HepG2 (cell line): Measurements from ENCODE around the gene TBC1D12. TPM values are rescaled to one million over a fixed set of nuclear protein-coding genes. Genes with fewer than 3 reads are reported as not detected.
A peak's percentile ranks its signal among the peaks of the same experiment; 100 is the strongest.

ENCODE experiments used
- ELF3 ChIP-seq: IDR thresholded peaks from 2 replicates; pipeline ENCODE4 v1.6.1; 2016; ENCODE audit warnings: missing genetic modification reagents, missing compliant biosample characterization
- HES4 ChIP-seq: sonication (generic); formaldehyde crosslinking; IDR thresholded peaks from 2 replicates; pipeline ENCODE4 v1.9.0; 2021; ENCODE audit warnings: mild to moderate bottlenecking, missing genetic modification reagents, borderline replicate concordance
- HMGXB3 ChIP-seq: sonication (generic); formaldehyde crosslinking; IDR thresholded peaks from 2 replicates; pipeline ENCODE4 v1.4.0; 2020; ENCODE audit warnings: missing genetic modification reagents, borderline replicate concordance
- LCORL ChIP-seq, 2 experiments: fragments of 450-650 bp in 1 of 2; sonication (generic) in 1 of 2; formaldehyde crosslinking in 1 of 2; IDR thresholded peaks; 2 replicates each; pipeline versions ENCODE4 v1.5.0 to v1.6.1; 2017 to 2020; ENCODE audit warnings: antibody characterized with exemption in 1 of 2, missing genetic modification reagents in 1 of 2
- RAD51 ChIP-seq: fragments of 450-650 bp; IDR thresholded peaks from 2 replicates; pipeline ENCODE4 v1.6.1; 2016; ENCODE audit warnings: borderline replicate concordance
- SKI ChIP-seq: fragments of 450-650 bp; IDR thresholded peaks from one replicate; pipeline ENCODE4 v1.6.1; 2018; ENCODE audit warnings: mild to moderate bottlenecking; ENCODE audit not compliant: partially characterized antibody
- ZNF543 ChIP-seq: sonication (generic); formaldehyde crosslinking; IDR thresholded peaks from 2 replicates; pipeline ENCODE4 v1.4.0; 2020; ENCODE audit warnings: mild to moderate bottlenecking, missing genetic modification reagents
- ZNF580 ChIP-seq: IDR thresholded peaks from 2 replicates; pipeline ENCODE4 v1.6.1; 2016; ENCODE audit warnings: low read depth, borderline replicate concordance
- ZNF646 ChIP-seq: sonication (generic); formaldehyde crosslinking; IDR thresholded peaks from 2 replicates; pipeline ENCODE4 v1.9.0; 2021; ENCODE audit warnings: mild to moderate bottlenecking, missing genetic modification reagents
- ZNF768 ChIP-seq: sonication (generic); formaldehyde crosslinking; IDR thresholded peaks from 2 replicates; pipeline ENCODE4 v1.4.0; 2020; ENCODE audit warnings: missing genetic modification reagents
- polyA plus RNA-seq, 8 experiments: library from polyadenylated mRNA; depleted of rRNA in 3 of 8; stranded (reverse) in 7 of 8; unstranded in 1 of 8; fragments of >200 nt; fragmentation: Illumina TruSeq in 4 of 8; extraction: Trizol in 4 of 8; gene quantifications; 2 replicates each; pipeline versions ENCODE4 v1.2.1 to v1.2.3, GENCODE V29; 2011 to 2016; ENCODE audit warnings: low read depth in 4 of 8, missing spikeins in 1 of 8, mixed read lengths in 1 of 8; ENCODE audit not compliant: insufficient read depth in 1 of 8
- total RNA-seq, 5 experiments: library from RNA; depleted of rRNA; stranded (reverse); fragments of >200 nt; fragmentation: Illumina TruSeq; extraction: Trizol; gene quantifications; 2 replicates each; pipeline ENCODE4 v1.2.3, GENCODE V29; 2016; ENCODE audit warnings: low read depth in 1 of 5
- TF ChIP-seq, protein P1 (sequence below): sonication (generic); formaldehyde crosslinking; IDR thresholded peaks from 2 replicates; pipeline ENCODE4 v1.4.0; 2020; ENCODE audit warnings: mild to moderate bottlenecking, missing genetic modification reagents, borderline replicate concordance

Gene TBC1D12
- total and polyA plus RNA-seq, 2 of the 13 experiments (the other 11 are each of a cell fraction or from before 2014, with no cell fraction given): 5.7 to 6.2 TPM

GRCh38 chr10:94546049-94546900 lies 143.9 kb downstream of the TBC1D12 start (continued):
- no peak for TF ChIP-seq ZNF580
- TF ChIP-seq SKI: no peak
- TF ChIP-seq HES4: no peak
- TF ChIP-seq ZNF768 (CRISPR knock-in tag): no peak
- no peak for TF ChIP-seq RAD51
- no peak for TF ChIP-seq HMGXB3 (CRISPR knock-in tag)
- TF ChIP-seq LCORL (IDR thresholded peaks at IDR 0.05): no peak
- no peak for TF ChIP-seq LCORL (CRISPR knock-in tag; IDR thresholded peaks at IDR 0.05)
- no peak for TF ChIP-seq ELF3 (CRISPR knock-in tag)
- no peak for TF ChIP-seq ZNF646 (CRISPR knock-in tag)
- 0 out of 2 replicates have a peak, but pooled peaks have one; percentile 10 for TF ChIP-seq ZNF543
- TF ChIP-seq, protein P1, sequence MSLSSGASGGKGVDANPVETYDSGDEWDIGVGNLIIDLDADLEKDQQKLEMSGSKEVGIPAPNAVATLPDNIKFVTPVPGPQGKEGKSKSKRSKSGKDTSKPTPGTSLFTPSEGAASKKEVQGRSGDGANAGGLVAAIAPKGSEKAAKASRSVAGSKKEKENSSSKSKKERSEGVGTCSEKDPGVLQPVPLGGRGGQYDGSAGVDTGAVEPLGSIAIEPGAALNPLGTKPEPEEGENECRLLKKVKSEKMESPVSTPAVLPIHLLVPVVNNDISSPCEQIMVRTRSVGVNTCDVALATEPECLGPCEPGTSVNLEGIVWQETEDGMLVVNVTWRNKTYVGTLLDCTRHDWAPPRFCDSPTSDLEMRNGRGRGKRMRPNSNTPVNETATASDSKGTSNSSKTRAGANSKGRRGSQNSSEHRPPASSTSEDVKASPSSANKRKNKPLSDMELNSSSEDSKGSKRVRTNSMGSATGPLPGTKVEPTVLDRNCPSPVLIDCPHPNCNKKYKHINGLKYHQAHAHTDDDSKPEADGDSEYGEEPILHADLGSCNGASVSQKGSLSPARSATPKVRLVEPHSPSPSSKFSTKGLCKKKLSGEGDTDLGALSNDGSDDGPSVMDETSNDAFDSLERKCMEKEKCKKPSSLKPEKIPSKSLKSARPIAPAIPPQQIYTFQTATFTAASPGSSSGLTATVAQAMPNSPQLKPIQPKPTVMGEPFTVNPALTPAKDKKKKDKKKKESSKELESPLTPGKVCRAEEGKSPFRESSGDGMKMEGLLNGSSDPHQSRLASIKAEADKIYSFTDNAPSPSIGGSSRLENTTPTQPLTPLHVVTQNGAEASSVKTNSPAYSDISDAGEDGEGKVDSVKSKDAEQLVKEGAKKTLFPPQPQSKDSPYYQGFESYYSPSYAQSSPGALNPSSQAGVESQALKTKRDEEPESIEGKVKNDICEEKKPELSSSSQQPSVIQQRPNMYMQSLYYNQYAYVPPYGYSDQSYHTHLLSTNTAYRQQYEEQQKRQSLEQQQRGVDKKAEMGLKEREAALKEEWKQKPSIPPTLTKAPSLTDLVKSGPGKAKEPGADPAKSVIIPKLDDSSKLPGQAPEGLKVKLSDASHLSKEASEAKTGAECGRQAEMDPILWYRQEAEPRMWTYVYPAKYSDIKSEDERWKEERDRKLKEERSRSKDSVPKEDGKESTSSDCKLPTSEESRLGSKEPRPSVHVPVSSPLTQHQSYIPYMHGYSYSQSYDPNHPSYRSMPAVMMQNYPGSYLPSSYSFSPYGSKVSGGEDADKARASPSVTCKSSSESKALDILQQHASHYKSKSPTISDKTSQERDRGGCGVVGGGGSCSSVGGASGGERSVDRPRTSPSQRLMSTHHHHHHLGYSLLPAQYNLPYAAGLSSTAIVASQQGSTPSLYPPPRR (CRISPR knock-in tag): no peak
